Measurements from ENCODE around the gene SUMO3.

SUMO3 gene

GRCh38 chr21:44847261-44848056 is 29.6 kb upstream of the SUMO3 start:
- Histone ChIP-seq H3K27ac (ENCODE audit: poor library complexity, severe bottlenecking) (no peak overlapping the region), H3K4me3 (ENCODE audit: severe bottlenecking) (no peak overlapping the region), H3K9me3 (ENCODE audit: severe bottlenecking) (no peaks in the 10 kb centered on the region), H3K36me3 (ENCODE audit: low read depth) (peaks cover 39% of the 10 kb centered on the region), H3K27me3 (ENCODE audit: insufficient read depth, poor library complexity, severe bottlenecking) (no peaks in the 10 kb centered on the region), H3K4me1 (ENCODE audit: insufficient read depth, poor library complexity, severe bottlenecking) (peaks cover 3% of the 10 kb centered on the region)
- ATAC-seq (ENCODE audit: low read depth) (no peak), DNase-seq (ENCODE audit: low spot score) (peak; percentile 66)
- no peak for TF ChIP-seq CTCF (IDR thresholded peaks at IDR 0.05; ENCODE audit: poor library complexity, severe bottlenecking)

- DNase-seq (ENCODE audit: low spot score), result peak; percentile 63
- H3K4me3 ChIP-seq (ENCODE audit: severe bottlenecking), result no peak overlapping the region
- H3K27ac ChIP-seq (ENCODE audit: poor library complexity, severe bottlenecking), result peak overlapping the region; percentile 5
- ATAC-seq (ENCODE audit: low read depth), result peak; percentile 15; the same call in 1 of the 3 replicates
- TF ChIP-seq CTCF (IDR thresholded peaks at IDR 0.05; ENCODE audit: poor library complexity, severe bottlenecking), result no peak
- no peaks in the 10 kb centered on the region for H3K9me3 ChIP-seq (ENCODE audit: severe bottlenecking)
- peaks cover 3% of the 10 kb centered on the region for H3K4me1 ChIP-seq (ENCODE audit: insufficient read depth, poor library complexity, severe bottlenecking)
- H3K36me3 ChIP-seq (ENCODE audit: low read depth), result peaks cover 31% of the 10 kb centered on the region
- no peaks in the 10 kb centered on the region for H3K27me3 ChIP-seq (ENCODE audit: insufficient read depth, poor library complexity, severe bottlenecking)
Observed at GRCh38 chr21:44846485-44847260, 28.8 kb upstream of the SUMO3 start.

- no peak for DNase-seq (ENCODE audit: low spot score)
- ATAC-seq (ENCODE audit: low read depth), result no peak
- peak overlapping the region; percentile 5 for H3K27ac ChIP-seq (ENCODE audit: poor library complexity, severe bottlenecking)
- H3K36me3 ChIP-seq (ENCODE audit: low read depth), result peaks cover 26% of the 10 kb centered on the region
- TF ChIP-seq CTCF (IDR thresholded peaks at IDR 0.05; ENCODE audit: poor library complexity, severe bottlenecking), result peak; percentile 26
- H3K4me1 ChIP-seq (ENCODE audit: insufficient read depth, poor library complexity, severe bottlenecking), result peaks cover 3% of the 10 kb centered on the region
- no peaks in the 10 kb centered on the region for H3K27me3 ChIP-seq (ENCODE audit: insufficient read depth, poor library complexity, severe bottlenecking)
- no peaks in the 10 kb centered on the region for H3K9me3 ChIP-seq (ENCODE audit: severe bottlenecking)
- H3K4me3 ChIP-seq (ENCODE audit: severe bottlenecking), result peak overlapping the region; percentile 14
Observed at GRCh38 chr21:44846224-44846484, 28.3 kb upstream of the SUMO3 start.

GRCh38 chr21:44845418-44846223 is 27.8 kb upstream of the SUMO3 start:
- peak overlapping the region; percentile 5 for H3K27ac ChIP-seq (ENCODE audit: poor library complexity, severe bottlenecking)
- H3K9me3 ChIP-seq (ENCODE audit: severe bottlenecking), result no peaks in the 10 kb centered on the region
- H3K27me3 ChIP-seq (ENCODE audit: insufficient read depth, poor library complexity, severe bottlenecking), result no peaks in the 10 kb centered on the region
- peak overlapping the region; percentile 14 for H3K4me3 ChIP-seq (ENCODE audit: severe bottlenecking)
- peaks cover 3% of the 10 kb centered on the region for H3K4me1 ChIP-seq (ENCODE audit: insufficient read depth, poor library complexity, severe bottlenecking)
- ATAC-seq (ENCODE audit: low read depth), result peak; percentile 75
- H3K36me3 ChIP-seq (ENCODE audit: low read depth), result peaks cover 21% of the 10 kb centered on the region
- TF ChIP-seq CTCF (IDR thresholded peaks at IDR 0.05; ENCODE audit: poor library complexity, severe bottlenecking), result peak; percentile 52
- DNase-seq (ENCODE audit: low spot score), result peak; percentile 75
